ENCODE data around the gene CAP1.
"Not testable (repeated sequence)": the region's sequence is repeated elsewhere in the genome, so short reads cannot be mapped to it uniquely, and the experiment has no call there.

CAP1 gene

GRCh38 chr1:40079774-40080400, 39.4 kb downstream of the CAP1 start:
- H3K79me2 ChIP-seq (ENCODE audit: control insufficient read depth, insufficient read depth, low read length, unreplicated experiment) = no peaks in the 10 kb centered on the region
- H3K27ac ChIP-seq (ENCODE audit: low read depth, low read length) = no peak overlapping the region
- H3K4me3 ChIP-seq (ENCODE audit: low read depth, low read length) = no peak overlapping the region
- no peak overlapping the region for H2AFZ ChIP-seq (ENCODE audit: low read length, unreplicated experiment)
- peaks cover 19% of the 10 kb centered on the region for H3K4me1 ChIP-seq (ENCODE audit: control insufficient read depth, insufficient read depth, low read length, unreplicated experiment)
- no peaks in the 10 kb centered on the region for H3K27me3 ChIP-seq (ENCODE audit: insufficient read depth, low read length)
- peaks cover 10% of the 10 kb centered on the region for H3K36me3 ChIP-seq (ENCODE audit: insufficient read depth, low read length)

- H2AFZ ChIP-seq (ENCODE audit: low read length, unreplicated experiment) = no peak overlapping the region
- peaks cover 10% of the 10 kb centered on the region for H3K36me3 ChIP-seq (ENCODE audit: insufficient read depth, low read length)
- no peak overlapping the region for H3K4me3 ChIP-seq (ENCODE audit: low read depth, low read length)
- H3K27me3 ChIP-seq (ENCODE audit: insufficient read depth, low read length) = no peaks in the 10 kb centered on the region
- peaks cover 10% of the 10 kb centered on the region for H3K4me1 ChIP-seq (ENCODE audit: control insufficient read depth, insufficient read depth, low read length, unreplicated experiment)
- no peak overlapping the region for H3K27ac ChIP-seq (ENCODE audit: low read depth, low read length)
- H3K79me2 ChIP-seq (ENCODE audit: control insufficient read depth, insufficient read depth, low read length, unreplicated experiment) = no peaks in the 10 kb centered on the region
Observed at GRCh38 chr1:40081871-40082270, 41.3 kb downstream of the CAP1 start.

- not testable (repeated sequence) for H3K4me3 ChIP-seq (ENCODE audit: low read depth, low read length); H3K79me2 ChIP-seq (ENCODE audit: control insufficient read depth, insufficient read depth, low read length, unreplicated experiment); H3K4me1 ChIP-seq (ENCODE audit: control insufficient read depth, insufficient read depth, low read length, unreplicated experiment); H2AFZ ChIP-seq (ENCODE audit: low read length, unreplicated experiment); H3K27ac ChIP-seq (ENCODE audit: low read depth, low read length); H3K36me3 ChIP-seq (ENCODE audit: insufficient read depth, low read length); H3K27me3 ChIP-seq (ENCODE audit: insufficient read depth, low read length)
Observed at GRCh38 chr1:40084750-40085149, 44.2 kb downstream of the CAP1 start.

GRCh38 chr1:40090652-40091355, 50.3 kb downstream of the CAP1 start:
- H3K27ac ChIP-seq (ENCODE audit: low read depth, low read length) = no peak overlapping the region
- 0 out of 2 replicates have a peak, but pooled peaks cover 4% of the 10 kb centered on the region for H3K36me3 ChIP-seq (ENCODE audit: insufficient read depth, low read length)
- no peak overlapping the region for H3K4me3 ChIP-seq (ENCODE audit: low read depth, low read length)
- H3K4me1 ChIP-seq (ENCODE audit: control insufficient read depth, insufficient read depth, low read length, unreplicated experiment) = peaks cover 7% of the 10 kb centered on the region
- no peaks in the 10 kb centered on the region for H3K27me3 ChIP-seq (ENCODE audit: insufficient read depth, low read length)
- peaks cover 24% of the 10 kb centered on the region for H3K79me2 ChIP-seq (ENCODE audit: control insufficient read depth, insufficient read depth, low read length, unreplicated experiment)
- no peak overlapping the region for H2AFZ ChIP-seq (ENCODE audit: low read length, unreplicated experiment)

GRCh38 chr1:40092241-40092640, 51.7 kb downstream of the CAP1 start:
- peaks cover 13% of the 10 kb centered on the region for H3K4me1 ChIP-seq (ENCODE audit: control insufficient read depth, insufficient read depth, low read length, unreplicated experiment)
- 0 out of 2 replicates have a peak, but pooled peaks cover 4% of the 10 kb centered on the region for H3K36me3 ChIP-seq (ENCODE audit: insufficient read depth, low read length)
- no peak overlapping the region for H3K27ac ChIP-seq (ENCODE audit: low read depth, low read length)
- H3K4me3 ChIP-seq (ENCODE audit: low read depth, low read length) = no peak overlapping the region
- no peaks in the 10 kb centered on the region for H3K27me3 ChIP-seq (ENCODE audit: insufficient read depth, low read length)
- H3K79me2 ChIP-seq (ENCODE audit: control insufficient read depth, insufficient read depth, low read length, unreplicated experiment) = peaks cover 35% of the 10 kb centered on the region
- no peak overlapping the region for H2AFZ ChIP-seq (ENCODE audit: low read length, unreplicated experiment)

- peaks cover 35% of the 10 kb centered on the region for H3K79me2 ChIP-seq (ENCODE audit: control insufficient read depth, insufficient read depth, low read length, unreplicated experiment)
- H3K36me3 ChIP-seq (ENCODE audit: insufficient read depth, low read length) = 0 out of 2 replicates have a peak, but pooled peaks cover 4% of the 10 kb centered on the region
- no peak overlapping the region for H2AFZ ChIP-seq (ENCODE audit: low read length, unreplicated experiment)
- no peak overlapping the region for H3K4me3 ChIP-seq (ENCODE audit: low read depth, low read length)
- peaks cover 13% of the 10 kb centered on the region for H3K4me1 ChIP-seq (ENCODE audit: control insufficient read depth, insufficient read depth, low read length, unreplicated experiment)
- H3K27me3 ChIP-seq (ENCODE audit: insufficient read depth, low read length) = no peaks in the 10 kb centered on the region
- no peak overlapping the region for H3K27ac ChIP-seq (ENCODE audit: low read depth, low read length)
Observed at GRCh38 chr1:40092706-40093639, 52.4 kb downstream of the CAP1 start.

- H3K27me3 ChIP-seq (ENCODE audit: insufficient read depth, low read length) = no peaks in the 10 kb centered on the region
- no peaks in the 10 kb centered on the region for H3K36me3 ChIP-seq (ENCODE audit: insufficient read depth, low read length)
- H2AFZ ChIP-seq (ENCODE audit: low read length, unreplicated experiment) = no peak overlapping the region
- peaks cover 13% of the 10 kb centered on the region for H3K4me1 ChIP-seq (ENCODE audit: control insufficient read depth, insufficient read depth, low read length, unreplicated experiment)
- H3K79me2 ChIP-seq (ENCODE audit: control insufficient read depth, insufficient read depth, low read length, unreplicated experiment) = peaks cover 35% of the 10 kb centered on the region
- no peak overlapping the region for H3K4me3 ChIP-seq (ENCODE audit: low read depth, low read length)
- H3K27ac ChIP-seq (ENCODE audit: low read depth, low read length) = no peak overlapping the region
Observed at GRCh38 chr1:40094466-40095110, 54.1 kb downstream of the CAP1 start.

- no peaks in the 10 kb centered on the region for H3K36me3 ChIP-seq (ENCODE audit: insufficient read depth, low read length)
- no peaks in the 10 kb centered on the region for H3K27me3 ChIP-seq (ENCODE audit: insufficient read depth, low read length)
- peaks cover 13% of the 10 kb centered on the region for H3K4me1 ChIP-seq (ENCODE audit: control insufficient read depth, insufficient read depth, low read length, unreplicated experiment)
- H3K4me3 ChIP-seq (ENCODE audit: low read depth, low read length) = peak overlapping the region; percentile 89
- no peak overlapping the region for H2AFZ ChIP-seq (ENCODE audit: low read length, unreplicated experiment)
- peaks cover 35% of the 10 kb centered on the region for H3K79me2 ChIP-seq (ENCODE audit: control insufficient read depth, insufficient read depth, low read length, unreplicated experiment)
- H3K27ac ChIP-seq (ENCODE audit: low read depth, low read length) = no peak overlapping the region
Observed at GRCh38 chr1:40095806-40096205, 55.3 kb downstream of the CAP1 start.

- Histone ChIP-seq H3K27me3 (ENCODE audit: insufficient read depth, low read length) (peaks cover 3% of the 10 kb centered on the region; the same call in 1 of the 2 replicates), H3K79me2 (ENCODE audit: control insufficient read depth, insufficient read depth, low read length, unreplicated experiment) (peaks cover 35% of the 10 kb centered on the region), H3K36me3 (ENCODE audit: insufficient read depth, low read length) (no peaks in the 10 kb centered on the region), H2AFZ (ENCODE audit: low read length, unreplicated experiment) (peak overlapping the region; percentile 58), H3K4me1 (ENCODE audit: control insufficient read depth, insufficient read depth, low read length, unreplicated experiment) (peaks cover 13% of the 10 kb centered on the region), H3K27ac (ENCODE audit: low read depth, low read length) (no peak overlapping the region), H3K4me3 (ENCODE audit: low read depth, low read length) (peak overlapping the region; percentile 89)
Observed at GRCh38 chr1:40096646-40096976, 56.1 kb downstream of the CAP1 start.

Measured in ACC112 (cell line).